Parathyroid adenoma (tissue), 2 donors: ENCODE results near the gene THEM4.

Experiments
- H2AFZ ChIP-seq: fragments of 300-600 bp; sonication (generic); one replicate; pipeline ENCODE4 v1.7.0; 2017; ENCODE audit warnings: antibody characterized with exemption, mild to moderate bottlenecking
- H3K27ac ChIP-seq: fragments of 300-600 bp; sonication (generic); one replicate; pipeline ENCODE4 v1.7.0; 2017
- H3K27me3 ChIP-seq: fragments of 300-600 bp; sonication (generic); one replicate; pipeline ENCODE4 v1.7.0; 2017; ENCODE audit warnings: low read length; ENCODE audit not compliant: control insufficient read depth, insufficient read depth
- H3K36me3 ChIP-seq: fragments of 300-600 bp; sonication (generic); one replicate; pipeline ENCODE4 v1.7.0; 2017; ENCODE audit warnings: low read length; ENCODE audit not compliant: control insufficient read depth, insufficient read depth
- H3K4me1 ChIP-seq: fragments of 300-600 bp; sonication (generic); one replicate; pipeline ENCODE4 v1.7.0; 2017; ENCODE audit warnings: control low read depth
- H3K4me2 ChIP-seq: fragments of 300-600 bp; sonication (generic); one replicate; pipeline ENCODE4 v1.7.0; 2017; ENCODE audit warnings: low read length
- H3K4me3 ChIP-seq: fragments of 300-600 bp; sonication (generic); one replicate; pipeline ENCODE4 v1.7.0; 2017; ENCODE audit warnings: low read depth, low read length
- H3K79me2 ChIP-seq: fragments of 300-600 bp; sonication (generic); one replicate; pipeline ENCODE4 v1.7.0; 2017; ENCODE audit warnings: control low read depth
- H3K9ac ChIP-seq: fragments of 300-600 bp; sonication (generic); one replicate; pipeline ENCODE4 v1.7.0; 2017; ENCODE audit warnings: mild to moderate bottlenecking
- H3K9me3 ChIP-seq: fragments of 300-600 bp; sonication (generic); one replicate; pipeline ENCODE4 v1.7.0; 2017; ENCODE audit warnings: low read length; ENCODE audit not compliant: control insufficient read depth
- CTCF ChIP-seq: fragments of 300-600 bp; sonication (generic); IDR thresholded peaks from one replicate; pipeline ENCODE4 v1.7.0; 2017; ENCODE audit warnings: antibody characterized with exemption, mild to moderate bottlenecking
- donor health status: primary hyperparathyroidism.

The THEM4 gene

DNA sequence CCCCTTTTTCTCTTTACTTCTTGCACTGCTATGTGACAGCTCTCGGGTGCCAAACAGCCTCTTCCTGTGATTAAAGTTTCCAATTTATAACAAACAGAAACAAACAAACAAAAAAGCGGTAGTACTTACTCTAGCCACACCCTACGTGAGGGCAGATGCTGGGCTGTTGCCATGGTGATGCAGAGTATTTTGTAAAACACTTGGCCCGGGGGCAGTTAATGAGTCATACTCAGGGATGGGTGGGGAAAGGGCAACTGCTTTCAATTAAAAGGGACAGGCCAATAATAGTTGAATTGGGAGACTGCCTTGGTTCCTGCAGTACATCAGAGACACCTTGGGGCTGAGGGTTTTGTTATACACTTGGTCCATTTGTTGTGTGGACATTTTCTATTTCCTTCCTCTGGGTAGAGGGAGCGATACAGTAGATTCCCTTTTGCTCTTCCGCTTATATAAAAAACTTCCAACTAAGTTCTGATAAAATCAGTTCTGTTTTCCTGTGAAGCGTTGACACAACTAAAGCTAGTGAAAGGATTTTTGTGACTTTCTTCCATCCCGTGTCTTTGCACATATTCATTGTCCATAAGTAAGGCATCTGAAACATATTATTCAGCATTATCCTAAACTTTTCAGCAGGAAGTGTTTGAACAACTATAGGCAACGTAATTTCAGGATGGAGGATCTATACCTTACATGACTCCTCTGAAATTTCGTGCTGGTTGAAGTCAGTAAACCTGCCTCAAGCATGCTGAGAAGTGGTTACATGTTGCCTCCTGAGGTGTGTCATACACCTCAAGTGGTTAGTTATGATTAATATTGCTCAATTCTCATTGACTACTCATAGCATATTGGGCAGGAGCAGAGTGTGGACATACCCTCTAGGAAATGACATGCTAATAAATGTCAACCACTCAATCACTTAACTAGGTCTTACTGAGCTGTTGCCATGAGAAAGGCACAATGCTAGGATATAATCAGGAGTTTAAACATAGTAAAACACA, 36.7 kb upstream of the THEM4 start:
- H3K36me3 ChIP-seq = no peaks in the 10 kb centered on the region
- H3K27me3 ChIP-seq = no peaks in the 10 kb centered on the region
- no peak overlapping the region for H3K4me3 ChIP-seq
- no peak overlapping the region for H3K9ac ChIP-seq
- peak overlapping the region; percentile 38 for H2AFZ ChIP-seq
- H3K4me2 ChIP-seq = peak overlapping the region; percentile 18
- no peaks in the 10 kb centered on the region for H3K4me1 ChIP-seq
- TF ChIP-seq CTCF = no peak
- peak overlapping the region; percentile 44 for H3K27ac ChIP-seq
- H3K9me3 ChIP-seq = no peaks in the 10 kb centered on the region
- no peaks in the 10 kb centered on the region for H3K79me2 ChIP-seq

- H3K4me2 ChIP-seq = no peak overlapping the region
- H3K27ac ChIP-seq = peak overlapping the region; percentile 44
- H3K36me3 ChIP-seq = no peaks in the 10 kb centered on the region
- no peak overlapping the region for H3K4me3 ChIP-seq
- no peak for TF ChIP-seq CTCF
- no peaks in the 10 kb centered on the region for H3K4me1 ChIP-seq
- H3K27me3 ChIP-seq = no peaks in the 10 kb centered on the region
- no peak overlapping the region for H3K9ac ChIP-seq
- no peak overlapping the region for H2AFZ ChIP-seq
- no peaks in the 10 kb centered on the region for H3K9me3 ChIP-seq
- no peaks in the 10 kb centered on the region for H3K79me2 ChIP-seq
Measured at GRCh38 chr1:151944857-151945575, 35.7 kb upstream of the THEM4 start.

DNA sequence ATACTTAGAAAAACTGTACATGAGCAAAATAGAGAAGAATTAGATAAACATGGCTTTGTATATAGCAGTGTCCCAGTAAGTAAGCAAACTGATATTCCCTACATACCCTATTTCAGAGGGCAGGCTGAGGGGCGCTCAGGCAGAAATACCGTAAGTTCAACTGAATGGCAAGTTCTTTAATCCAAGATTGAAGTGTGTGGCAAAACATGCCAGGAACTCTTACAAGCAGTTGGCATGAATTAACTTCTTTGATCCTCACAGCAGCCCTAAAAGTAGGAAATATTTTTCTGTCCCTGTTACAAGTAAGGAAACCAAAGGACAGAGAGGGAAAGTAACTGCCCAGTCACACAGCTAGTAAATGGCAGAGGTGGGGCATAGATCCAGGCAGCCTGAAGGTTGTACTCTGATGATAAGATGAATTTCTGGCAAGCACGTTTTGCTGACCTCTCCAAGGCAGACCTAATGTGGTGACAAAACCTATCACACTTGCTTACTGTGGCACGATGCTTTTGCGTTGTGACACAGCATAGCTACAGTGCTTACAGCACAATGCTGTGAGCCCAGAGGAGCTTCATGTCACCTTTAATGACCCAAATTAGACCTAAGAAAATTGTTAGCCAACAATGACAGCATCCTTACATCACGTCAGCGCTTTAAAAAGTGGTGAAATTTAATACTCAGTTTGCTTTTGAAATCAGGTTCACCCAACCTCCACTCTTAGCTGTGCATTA, 35.0 kb upstream of the THEM4 start:
- H3K9ac ChIP-seq = no peak overlapping the region
- no peak overlapping the region for H3K27ac ChIP-seq
- no peaks in the 10 kb centered on the region for H3K4me1 ChIP-seq

DNA sequence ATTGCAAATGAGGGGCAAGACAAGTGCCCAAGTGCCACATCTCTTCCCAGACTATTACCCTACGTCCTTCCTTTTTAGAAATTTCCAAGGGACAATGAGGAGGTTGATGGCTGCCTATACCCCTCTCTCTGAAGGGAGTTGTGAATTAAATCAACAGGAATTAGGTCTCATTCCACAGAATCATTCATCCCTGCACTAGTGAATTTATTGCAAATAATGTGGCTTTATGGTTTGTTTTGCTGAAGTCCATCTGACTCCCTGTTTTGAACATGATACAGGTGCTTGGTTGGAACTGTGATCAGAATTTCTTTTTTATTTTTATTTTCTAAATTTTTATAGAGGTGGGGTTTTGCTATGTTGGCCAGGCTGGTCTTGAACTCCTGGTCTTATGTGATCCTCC, 34.3 kb upstream of the THEM4 start:
- Histone ChIP-seq H3K27me3 (no peaks in the 10 kb centered on the region), H3K4me1 (no peaks in the 10 kb centered on the region), H3K27ac (no peak overlapping the region), H2AFZ (no peak overlapping the region), H3K36me3 (no peaks in the 10 kb centered on the region), H3K79me2 (no peaks in the 10 kb centered on the region), H3K4me2 (no peak overlapping the region), H3K9me3 (no peaks in the 10 kb centered on the region), H3K4me3 (no peak overlapping the region), H3K9ac (no peak overlapping the region)
- TF ChIP-seq CTCF = no peak

More for the DNA sequence above, 35.0 kb upstream of the THEM4 start:
- no peaks in the 10 kb centered on the region for H3K27me3 ChIP-seq
- no peak overlapping the region for H3K4me2 ChIP-seq
- no peak overlapping the region for H2AFZ ChIP-seq
- H3K79me2 ChIP-seq = no peaks in the 10 kb centered on the region
- no peaks in the 10 kb centered on the region for H3K9me3 ChIP-seq
- no peaks in the 10 kb centered on the region for H3K36me3 ChIP-seq
- no peak for TF ChIP-seq CTCF
- H3K4me3 ChIP-seq = no peak overlapping the region
